ENCODE results near the gene VSX2. TPM values are rescaled to one million over a fixed set of nuclear protein-coding genes. Genes with fewer than 3 reads are reported as not detected.

VSX2 gene
- total RNA-seq, 3 donors from 2014 or later (not counting 1 experiment from before 2014, with no cell fraction given), result not detected

DNA sequence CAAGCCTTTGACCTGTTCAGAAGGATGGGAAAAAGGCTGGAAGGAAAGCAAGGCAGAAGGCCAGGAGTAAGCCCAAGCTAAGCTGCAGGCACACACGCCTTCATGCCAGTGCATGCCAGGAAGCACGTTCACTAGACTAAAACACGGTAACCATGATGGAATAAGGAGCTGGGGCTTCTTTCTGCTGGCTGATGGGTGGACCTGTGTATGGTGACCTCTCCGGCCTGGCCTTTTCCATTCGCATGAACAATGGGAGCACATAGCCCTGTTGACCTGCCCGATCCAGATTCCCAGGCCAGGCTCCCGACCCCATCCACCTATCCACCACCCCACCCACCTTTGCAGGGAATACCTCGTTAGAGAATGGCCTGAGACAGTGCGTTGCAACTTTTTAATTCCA, 22.8 kb downstream of the VSX2 start:
- no peak for ATAC-seq
- no peak overlapping the region for H3K27ac Mint-ChIP-seq

DNA sequence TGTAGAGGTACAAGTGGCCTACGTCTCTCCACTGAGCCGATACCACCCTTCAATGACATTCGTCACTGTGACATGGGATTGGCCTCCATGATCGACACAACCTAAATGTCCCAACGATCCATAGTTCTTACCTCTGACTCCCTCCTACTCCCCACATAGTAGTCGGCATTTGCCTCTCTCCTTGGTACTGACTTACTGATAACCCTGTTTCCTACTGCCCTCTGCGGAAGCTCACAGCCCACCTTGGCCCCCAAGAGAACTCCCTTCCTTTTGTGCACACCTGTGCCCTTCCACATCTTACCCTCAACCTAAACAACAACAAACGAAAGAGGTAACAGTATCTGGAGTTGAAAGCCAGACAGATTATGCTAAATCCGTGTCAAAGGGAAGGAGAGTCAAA, 23.9 kb downstream of the VSX2 start:
- Mint-ChIP-seq H3K4me1 (no peaks in the 10 kb centered on the region), H3K4me3 (no peak overlapping the region), H3K27me3 (ENCODE audit: low read depth in 2 of 2) (peaks cover 0 to 5% of the 10 kb centered on the region in 2 donors), H3K36me3 (no peaks in the 10 kb centered on the region), H3K27ac (no peak overlapping the region), H3K9me3 (no peaks in the 10 kb centered on the region)
- TF ChIP-seq CTCF (IDR thresholded peaks at IDR 0.05), result no peak
- peaks cover 4% of the 10 kb centered on the region for H3K4me1 ChIP-seq (ENCODE audit: control insufficient read depth, insufficient read depth, low read length)
- no peaks in the 10 kb centered on the region for H3K36me3 ChIP-seq (ENCODE audit: control insufficient read depth, insufficient read depth, low read length)
- ATAC-seq (no peak), DNase-seq (no peak)
- H3K4me3 ChIP-seq (ENCODE audit: low read length), result no peak overlapping the region
- 88% methylated on average over 9 of the region's 9 CpGs for WGBS (ENCODE audit: insufficient coverage)
- no peak overlapping the region for H3K27ac ChIP-seq (ENCODE audit: low read length)
- H3K9me3 ChIP-seq (ENCODE audit: control insufficient read depth, insufficient read depth, low read length), result no peaks in the 10 kb centered on the region
- intact Hi-C loops (cut with micrococcal nuclease), result no loop called here
- peaks cover 4% of the 10 kb centered on the region for H3K27me3 ChIP-seq (ENCODE audit: control insufficient read depth, insufficient read depth, low read length)

More for the DNA sequence above, 22.8 kb downstream of the VSX2 start:
- Mint-ChIP-seq H3K4me3 (no peak overlapping the region), H3K27me3 (ENCODE audit: low read depth in 2 of 2) (no peaks in the 10 kb centered on the region), H3K4me1 (peaks cover 0 to 2% of the 10 kb centered on the region in 2 donors), H3K9me3 (no peaks in the 10 kb centered on the region), H3K36me3 (no peaks in the 10 kb centered on the region)
- Histone ChIP-seq H3K27me3 (ENCODE audit: control insufficient read depth, insufficient read depth, low read length) (peaks cover 7% of the 10 kb centered on the region), H3K4me3 (ENCODE audit: low read length) (no peak overlapping the region), H3K27ac (ENCODE audit: low read length) (no peak overlapping the region), H3K36me3 (ENCODE audit: control insufficient read depth, insufficient read depth, low read length) (no peaks in the 10 kb centered on the region), H3K4me1 (ENCODE audit: control insufficient read depth, insufficient read depth, low read length) (peaks cover 13% of the 10 kb centered on the region), H3K9me3 (ENCODE audit: control insufficient read depth, insufficient read depth, low read length) (no peaks in the 10 kb centered on the region)
- no peak for DNase-seq
- WGBS (ENCODE audit: insufficient coverage), result 92% methylated on average over 9 of the region's 9 CpGs
- TF ChIP-seq CTCF (IDR thresholded peaks at IDR 0.05), result no peak
- intact Hi-C loops (cut with micrococcal nuclease), result no loop called here

- no peaks in the 10 kb centered on the region for H3K9me3 ChIP-seq (ENCODE audit: control insufficient read depth, insufficient read depth, low read length)
- intact Hi-C loops (cut with micrococcal nuclease), result no loop called here
- no peak for TF ChIP-seq CTCF (IDR thresholded peaks at IDR 0.05)
- no peak overlapping the region for H3K4me3 ChIP-seq (ENCODE audit: low read length)
- no peak overlapping the region for H3K27ac ChIP-seq (ENCODE audit: low read length)
- H3K36me3 Mint-ChIP-seq, result no peaks in the 10 kb centered on the region
- H3K4me1 ChIP-seq (ENCODE audit: control insufficient read depth, insufficient read depth, low read length), result no peaks in the 10 kb centered on the region
- H3K4me3 Mint-ChIP-seq, result no peak overlapping the region
- no peak for ATAC-seq
- no peaks in the 10 kb centered on the region for H3K27me3 ChIP-seq (ENCODE audit: control insufficient read depth, insufficient read depth, low read length)
- H3K9me3 Mint-ChIP-seq, result no peaks in the 10 kb centered on the region
- H3K4me1 Mint-ChIP-seq, result no peaks in the 10 kb centered on the region
- peaks cover 0 to 12% of the 10 kb centered on the region in 2 donors for H3K27me3 Mint-ChIP-seq (ENCODE audit: low read depth in 2 of 2)
- no peak overlapping the region for H3K27ac Mint-ChIP-seq
- H3K36me3 ChIP-seq (ENCODE audit: control insufficient read depth, insufficient read depth, low read length), result no peaks in the 10 kb centered on the region
- no peak for DNase-seq
- WGBS (ENCODE audit: insufficient coverage), result 92% methylated on average over 4 of the region's 5 CpGs
Observed at GRCh38 chr14:74263921-74264320, 24.7 kb downstream of the VSX2 start.

GRCh38 chr14:74265301-74265965, 26.2 kb downstream of the VSX2 start:
- ATAC-seq, result no peak
- no peaks in the 10 kb centered on the region for H3K9me3 Mint-ChIP-seq

More at GRCh38 chr14:74265301-74265965, 26.2 kb downstream of the VSX2 start:
- H3K9me3 ChIP-seq (ENCODE audit: control insufficient read depth, insufficient read depth, low read length), result no peaks in the 10 kb centered on the region
- H3K27me3 Mint-ChIP-seq (ENCODE audit: low read depth in 2 of 2), result peaks cover 0 to 12% of the 10 kb centered on the region in 2 donors
- no peaks in the 10 kb centered on the region for H3K36me3 Mint-ChIP-seq
- no peaks in the 10 kb centered on the region for H3K4me1 ChIP-seq (ENCODE audit: control insufficient read depth, insufficient read depth, low read length)
- DNase-seq, result no peak
- no peak overlapping the region for H3K4me3 ChIP-seq (ENCODE audit: low read length)
- TF ChIP-seq CTCF (IDR thresholded peaks at IDR 0.05), result no peak
- H3K4me3 Mint-ChIP-seq, result no peak overlapping the region
- intact Hi-C loops (cut with micrococcal nuclease), result no loop called here
- no peaks in the 10 kb centered on the region for H3K27me3 ChIP-seq (ENCODE audit: control insufficient read depth, insufficient read depth, low read length)
- no peaks in the 10 kb centered on the region for H3K36me3 ChIP-seq (ENCODE audit: control insufficient read depth, insufficient read depth, low read length)
- no peaks in the 10 kb centered on the region for H3K4me1 Mint-ChIP-seq
- no peak overlapping the region for H3K27ac ChIP-seq (ENCODE audit: low read length)
- WGBS (ENCODE audit: insufficient coverage), result 77% methylated on average over 13 of the region's 13 CpGs
- H3K27ac Mint-ChIP-seq, result no peak overlapping the region

Measured in natural killer cell (primary cell).